Measurements from ENCODE around the gene UBASH3A.

The UBASH3A gene

DNA sequence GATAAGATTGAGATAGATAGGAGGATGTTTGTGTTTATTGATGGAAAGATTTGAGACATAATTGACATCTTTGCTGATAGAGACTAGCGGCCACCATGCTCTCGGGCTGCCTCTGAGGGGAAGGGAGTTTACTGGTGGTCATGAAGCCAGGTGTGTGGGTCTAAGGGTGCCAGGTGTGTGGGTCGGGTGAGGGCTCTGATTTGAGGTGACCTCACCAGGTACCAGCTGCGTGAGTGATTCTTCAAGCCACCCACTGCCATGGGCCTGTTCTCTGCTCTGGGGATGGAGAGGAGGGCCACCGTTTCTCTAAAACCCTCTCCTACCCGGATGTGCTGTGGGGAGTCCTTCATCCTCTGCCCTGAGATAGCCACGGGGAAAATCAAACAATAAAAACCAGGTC, 3.2 kb downstream of the UBASH3A start:
- TF ChIP-seq CTCF (IDR thresholded peaks at IDR 0.05) = no peak

DNA sequence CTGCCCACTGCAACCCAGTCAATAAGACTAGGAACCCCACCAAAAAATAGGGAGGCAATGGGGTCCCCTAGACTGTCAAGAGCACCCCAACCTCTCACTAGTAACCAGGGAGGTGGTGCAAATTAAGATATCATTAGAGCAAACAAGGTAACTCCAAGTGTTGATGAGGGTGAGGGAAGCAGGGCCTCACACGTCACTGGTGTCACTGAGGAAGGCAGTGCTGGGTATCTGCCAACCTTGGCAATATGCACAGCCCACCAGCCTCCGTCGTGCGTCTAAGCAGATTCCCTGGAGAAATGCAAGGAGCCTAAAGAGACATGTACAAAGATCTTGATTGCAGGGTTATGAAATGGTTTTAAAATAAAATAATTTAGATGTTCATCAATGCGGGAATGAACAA, 3.8 kb downstream of the UBASH3A start:
- TF ChIP-seq CTCF (IDR thresholded peaks at IDR 0.05) = no peak

- no peak for TF ChIP-seq CTCF (IDR thresholded peaks at IDR 0.05)
Measured at GRCh38 chr21:42409366-42409765, 5.7 kb downstream of the UBASH3A start.

- TF ChIP-seq CTCF (IDR thresholded peaks at IDR 0.05) = no peak
Measured at GRCh38 chr21:42411197-42411869, 7.6 kb downstream of the UBASH3A start.

- no peak for TF ChIP-seq CTCF (IDR thresholded peaks at IDR 0.05)
Measured at GRCh38 chr21:42411891-42412635, 8.4 kb downstream of the UBASH3A start.

DNA sequence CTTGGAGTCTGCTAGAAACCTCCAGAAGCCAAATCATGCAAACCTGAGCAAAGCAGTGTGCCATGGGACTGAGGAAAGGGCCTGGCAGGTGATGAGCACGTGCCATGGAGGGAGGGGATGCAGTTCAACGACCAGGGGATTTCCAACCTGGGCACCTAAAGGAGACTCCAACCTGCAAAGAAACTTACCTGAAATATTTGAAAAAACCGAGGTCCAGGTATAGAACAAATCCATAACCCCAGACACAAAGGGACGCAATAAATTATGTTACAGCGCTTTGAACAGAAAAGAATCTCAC, 8.9 kb downstream of the UBASH3A start:
- no peak for TF ChIP-seq CTCF (IDR thresholded peaks at IDR 0.05)

DNA sequence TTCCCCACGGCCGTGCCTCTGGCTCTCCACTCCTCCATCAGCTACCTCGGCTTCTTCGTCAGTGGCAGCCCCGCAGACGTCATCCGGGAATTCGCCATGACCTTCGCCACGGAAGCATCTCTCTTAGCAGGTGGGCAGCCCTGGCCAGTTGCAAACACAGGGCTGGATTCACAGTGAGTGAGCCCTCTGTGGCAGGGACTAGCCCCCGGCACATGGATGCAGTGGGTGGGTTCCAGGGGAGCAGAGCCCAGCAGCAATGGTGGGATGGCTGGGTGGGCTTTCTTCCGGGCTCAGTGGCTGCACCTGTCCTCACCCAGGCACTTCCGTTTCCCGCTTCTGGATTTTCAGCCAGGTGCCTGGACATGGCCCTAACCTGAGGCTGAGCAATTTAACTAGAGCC, 9.4 kb downstream of the UBASH3A start:
- no peak for TF ChIP-seq CTCF (IDR thresholded peaks at IDR 0.05)
